Spinal cord (tissue), 4 donors: ENCODE measurements around the gene HIGD2B. TPM values are rescaled to one million over a fixed set of nuclear protein-coding genes. Genes with fewer than 3 reads are reported as not detected.

ENCODE experiments used
- polyA plus RNA-seq, 2 donors: library from polyadenylated mRNA; unstranded; fragments of 120-200 nt; gene quantifications; one replicate each; pipeline ENCODE4 v1.2.1, GENCODE V29; 2013; ENCODE audit not compliant: insufficient read length in 2 of 2
- small RNA-seq: library from RNA; depleted of rRNA; stranded (forward); fragments of <200 nt; gene quantifications from one replicate; pipeline ENCODE3, GENCODE V24; 2014; ENCODE audit warnings: low replicate concordance
- total RNA-seq, 2 donors: library from RNA; depleted of rRNA in 1 of 2; stranded (reverse); fragments of 120-200 nt in 1 of 2; fragments of >200 nt in 1 of 2; gene quantifications; one replicate each; pipeline versions ENCODE4 v1.2.3 to v1.2.4, GENCODE V29; 2013 to 2014

The HIGD2B gene
- total and polyA plus RNA-seq, 4 donors: not detected

Small RNAs within 50 kb of the gene (small RNA-seq; reads per million reads assigned to genes)
- not detected for gene RN7SL853P

Other genes starting within 250 kb of the HIGD2B start
- gene ARIH1, start 211.9 kb downstream of the HIGD2B start, total RNA-seq: 10 to 100 TPM; 67.6 to 73.8 TPM
- 100 to 1,000 TPM; 141 to 179 TPM for gene ARIH1, start 211.9 kb downstream of the HIGD2B start, polyA plus RNA-seq
- under 1 TPM in 1 of 2 donors, not detected in 1; 0.11 TPM for gene GOLGA6B, start 31.5 kb downstream of the HIGD2B start, total RNA-seq
- gene GOLGA6B, start 31.5 kb downstream of the HIGD2B start, polyA plus RNA-seq: 1 to 10 TPM in 1 of 2 donors, not detected in 1; 1.3 TPM
- gene BBS4, start within 50 bp of the HIGD2B start, total RNA-seq: 10 to 100 TPM; 44.0 to 48.4 TPM
- 10 to 100 TPM; 42.3 to 46.1 TPM for gene BBS4, start within 50 bp of the HIGD2B start, polyA plus RNA-seq
- 10 to 100 TPM; 49.6 to 56.7 TPM for gene ADPGK, start 97.6 kb upstream of the HIGD2B start, total RNA-seq
- 10 to 100 TPM; 30.9 to 38.1 TPM for gene ADPGK, start 97.6 kb upstream of the HIGD2B start, polyA plus RNA-seq